Measurements from ENCODE around the gene LTBP1.
A peak's percentile ranks its signal among the peaks of the same experiment; 100 is the strongest.

LTBP1 gene

GRCh38 chr2:33205693-33206434, 259.1 kb downstream of the LTBP1 start:
- Histone ChIP-seq H3K9me3 (ENCODE audit: control insufficient read depth, insufficient read depth, low read length) (no peaks in the 10 kb centered on the region), H3K4me1 (ENCODE audit: control insufficient read depth, low read length) (peaks cover 22% of the 10 kb centered on the region), H3K27ac (ENCODE audit: low read depth, low read length) (0 out of 2 replicates have a peak overlapping the region, but pooled peaks have one; percentile 20), H3K9me2 (replicated peaks; ENCODE audit: control insufficient read depth, low read length) (no peaks in the 10 kb centered on the region), H3K36me3 (ENCODE audit: control insufficient read depth, low read length) (peaks cover 24% of the 10 kb centered on the region), H3K79me2 (ENCODE audit: control insufficient read depth, low read length) (no peaks in the 10 kb centered on the region), H4K20me1 (ENCODE audit: control insufficient read depth, insufficient read depth, low read depth, low read length) (no peaks in the 10 kb centered on the region), H3F3A (ENCODE audit: control insufficient read depth, insufficient read depth) (0 out of 2 replicates have a peak, but pooled peaks cover 4% of the 10 kb centered on the region), H3K27me3 (ENCODE audit: control insufficient read depth, low read length) (no peaks in the 10 kb centered on the region), H3K4me2 (ENCODE audit: low read length) (peak overlapping the region; percentile 25), H3K4me3 (ENCODE audit: low read length) (0 out of 2 replicates have a peak overlapping the region, but pooled peaks have one; percentile 9)
- TF ChIP-seq EZH2phosphoT487 (IDR thresholded peaks at IDR 0.05; ENCODE audit: borderline replicate concordance, low read length), result no peak
- TF ChIP-seq, protein P1, sequence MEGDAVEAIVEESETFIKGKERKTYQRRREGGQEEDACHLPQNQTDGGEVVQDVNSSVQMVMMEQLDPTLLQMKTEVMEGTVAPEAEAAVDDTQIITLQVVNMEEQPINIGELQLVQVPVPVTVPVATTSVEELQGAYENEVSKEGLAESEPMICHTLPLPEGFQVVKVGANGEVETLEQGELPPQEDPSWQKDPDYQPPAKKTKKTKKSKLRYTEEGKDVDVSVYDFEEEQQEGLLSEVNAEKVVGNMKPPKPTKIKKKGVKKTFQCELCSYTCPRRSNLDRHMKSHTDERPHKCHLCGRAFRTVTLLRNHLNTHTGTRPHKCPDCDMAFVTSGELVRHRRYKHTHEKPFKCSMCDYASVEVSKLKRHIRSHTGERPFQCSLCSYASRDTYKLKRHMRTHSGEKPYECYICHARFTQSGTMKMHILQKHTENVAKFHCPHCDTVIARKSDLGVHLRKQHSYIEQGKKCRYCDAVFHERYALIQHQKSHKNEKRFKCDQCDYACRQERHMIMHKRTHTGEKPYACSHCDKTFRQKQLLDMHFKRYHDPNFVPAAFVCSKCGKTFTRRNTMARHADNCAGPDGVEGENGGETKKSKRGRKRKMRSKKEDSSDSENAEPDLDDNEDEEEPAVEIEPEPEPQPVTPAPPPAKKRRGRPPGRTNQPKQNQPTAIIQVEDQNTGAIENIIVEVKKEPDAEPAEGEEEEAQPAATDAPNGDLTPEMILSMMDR (IDR thresholded peaks at IDR 0.05; ENCODE audit: low read depth, low read length, poor library complexity, severe bottlenecking), result no peak

DNA sequence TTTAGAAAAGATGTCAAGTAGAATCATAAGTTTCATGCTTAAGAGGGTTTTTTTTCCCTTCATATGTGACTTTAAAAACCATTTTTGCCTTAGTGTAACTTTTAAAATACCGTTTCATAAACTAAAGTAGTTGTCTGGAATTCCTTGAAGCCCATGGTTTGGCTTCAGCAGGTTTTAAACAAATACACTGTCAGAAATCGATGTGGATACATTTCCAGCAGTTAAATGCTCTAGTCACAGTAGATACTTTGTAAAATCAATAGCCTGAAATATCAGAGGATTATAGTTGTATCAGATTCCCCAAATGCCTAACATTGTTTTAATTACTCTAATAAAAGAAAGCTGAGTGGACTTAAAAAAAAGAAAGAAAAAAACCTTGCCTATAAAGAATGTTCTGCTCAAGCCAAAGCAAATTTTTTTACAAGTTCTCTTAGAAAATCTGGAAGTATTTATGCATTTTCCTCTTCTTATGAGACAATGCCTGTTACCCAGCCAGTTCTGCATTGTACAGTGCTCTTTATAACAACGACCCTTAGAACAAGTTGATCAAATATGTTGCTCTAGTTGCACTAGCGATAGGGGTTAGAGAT, 260.5 kb downstream of the LTBP1 start:
- H3K27ac ChIP-seq (ENCODE audit: low read depth, low read length), result no peak overlapping the region

GRCh38 chr2:33208400-33208799, 261.6 kb downstream of the LTBP1 start:
- TF ChIP-seq, protein P1 (IDR thresholded peaks at IDR 0.05; ENCODE audit: low read depth, low read length, poor library complexity, severe bottlenecking), result no peak
- no peak for TF ChIP-seq EZH2phosphoT487 (IDR thresholded peaks at IDR 0.05; ENCODE audit: borderline replicate concordance, low read length)

More for the DNA sequence above, 260.5 kb downstream of the LTBP1 start:
- H3K9me2 ChIP-seq (replicated peaks; ENCODE audit: control insufficient read depth, low read length), result no peaks in the 10 kb centered on the region
- no peak overlapping the region for H3K4me3 ChIP-seq (ENCODE audit: low read length)
- H3K36me3 ChIP-seq (ENCODE audit: control insufficient read depth, low read length), result peaks cover 32% of the 10 kb centered on the region
- H3K27me3 ChIP-seq (ENCODE audit: control insufficient read depth, low read length), result no peaks in the 10 kb centered on the region
- H4K20me1 ChIP-seq (ENCODE audit: control insufficient read depth, insufficient read depth, low read depth, low read length), result no peaks in the 10 kb centered on the region
- H3F3A ChIP-seq (ENCODE audit: control insufficient read depth, insufficient read depth), result 0 out of 2 replicates have a peak, but pooled peaks cover 1% of the 10 kb centered on the region
- H3K9me3 ChIP-seq (ENCODE audit: control insufficient read depth, insufficient read depth, low read length), result no peaks in the 10 kb centered on the region
- H3K4me1 ChIP-seq (ENCODE audit: control insufficient read depth, low read length), result peaks cover 22% of the 10 kb centered on the region
- no peak for TF ChIP-seq EZH2phosphoT487 (IDR thresholded peaks at IDR 0.05; ENCODE audit: borderline replicate concordance, low read length)
- TF ChIP-seq, protein P1 (IDR thresholded peaks at IDR 0.05; ENCODE audit: low read depth, low read length, poor library complexity, severe bottlenecking), result no peak
- H3K4me2 ChIP-seq (ENCODE audit: low read length), result no peak overlapping the region
- H3K79me2 ChIP-seq (ENCODE audit: control insufficient read depth, low read length), result no peaks in the 10 kb centered on the region

More at GRCh38 chr2:33208400-33208799, 261.6 kb downstream of the LTBP1 start:
- H3K79me2 ChIP-seq (ENCODE audit: control insufficient read depth, low read length), result no peaks in the 10 kb centered on the region
- H3F3A ChIP-seq (ENCODE audit: control insufficient read depth, insufficient read depth), result no peaks in the 10 kb centered on the region
- no peaks in the 10 kb centered on the region for H3K9me2 ChIP-seq (replicated peaks; ENCODE audit: control insufficient read depth, low read length)
- no peaks in the 10 kb centered on the region for H3K9me3 ChIP-seq (ENCODE audit: control insufficient read depth, insufficient read depth, low read length)
- no peaks in the 10 kb centered on the region for H3K27me3 ChIP-seq (ENCODE audit: control insufficient read depth, low read length)
- H3K4me3 ChIP-seq (ENCODE audit: low read length), result no peak overlapping the region
- peaks cover 43% of the 10 kb centered on the region for H3K36me3 ChIP-seq (ENCODE audit: control insufficient read depth, low read length)
- peaks cover 22% of the 10 kb centered on the region for H3K4me1 ChIP-seq (ENCODE audit: control insufficient read depth, low read length)
- no peak overlapping the region for H3K27ac ChIP-seq (ENCODE audit: low read depth, low read length)
- H4K20me1 ChIP-seq (ENCODE audit: control insufficient read depth, insufficient read depth, low read depth, low read length), result no peaks in the 10 kb centered on the region
- no peak overlapping the region for H3K4me2 ChIP-seq (ENCODE audit: low read length)

Measured in DOHH2 (cell line).